Mesothelial cell of epicardium (in vitro differentiated cells): ENCODE data around the gene NME8. TPM values are rescaled to one million over a fixed set of nuclear protein-coding genes. Genes with fewer than 3 reads are reported as not detected.

ENCODE experiments used
- DNase-seq, 2 experiments: peaks; one replicate each; pipeline ENCODE4 v3.0.0; 2021; ENCODE audit warnings: low spot score in 2 of 2; ENCODE audit not compliant: unreplicated experiment in 2 of 2
- H3K27ac Mint-ChIP-seq: 2 replicates; pipeline ENCODE4 v1.8.0; 2021; ENCODE audit warnings: mixed read lengths
- H3K27me3 Mint-ChIP-seq: 2 replicates; pipeline ENCODE4 v1.8.0; 2021; ENCODE audit warnings: low read depth, mixed read lengths
- H3K36me3 Mint-ChIP-seq: 2 replicates; pipeline ENCODE4 v1.8.0; 2021; ENCODE audit warnings: mixed read lengths
- H3K4me1 Mint-ChIP-seq: 2 replicates; pipeline ENCODE4 v1.8.0; 2021; ENCODE audit warnings: mixed read lengths
- H3K4me3 Mint-ChIP-seq: 2 replicates; pipeline ENCODE4 v1.8.0; 2021; ENCODE audit warnings: mild to moderate bottlenecking, moderate library complexity, mixed read lengths
- H3K9me3 Mint-ChIP-seq: 2 replicates; pipeline ENCODE4 v1.8.0; 2021; ENCODE audit warnings: mixed read lengths
- CTCF ChIP-seq: fragments of 200-600 bp; sonication (generic); IDR thresholded peaks from one replicate; pipeline ENCODE4 v1.5.0; 2021; ENCODE audit warnings: antibody characterized with exemption; ENCODE audit not compliant: unreplicated experiment
- total RNA-seq: library from RNA; stranded (reverse); gene quantifications from 3 replicates; pipeline ENCODE4 v1.2.1, GENCODE V29; 2021

Gene NME8
- total RNA-seq, 1 donor from 2014 or later: 1.1 TPM

- H3K4me3 Mint-ChIP-seq: no peak overlapping the region
- no peaks in the 10 kb centered on the region for H3K27me3 Mint-ChIP-seq
- no peak overlapping the region for H3K27ac Mint-ChIP-seq
- no peak for DNase-seq
- peaks cover 2% of the 10 kb centered on the region for H3K36me3 Mint-ChIP-seq
- H3K4me1 Mint-ChIP-seq: no peaks in the 10 kb centered on the region
- no peak for TF ChIP-seq CTCF
- H3K9me3 Mint-ChIP-seq: peaks cover 19% of the 10 kb centered on the region
Measured at GRCh38 chr7:37817996-37818720, 30.2 kb upstream of the NME8 start.

- Mint-ChIP-seq H3K9me3 (peaks cover 19% of the 10 kb centered on the region), H3K27me3 (peaks cover 6% of the 10 kb centered on the region), H3K4me1 (no peaks in the 10 kb centered on the region), H3K4me3 (no peak overlapping the region), H3K36me3 (peaks cover 2% of the 10 kb centered on the region), H3K27ac (no peak overlapping the region)
- no peak for TF ChIP-seq CTCF
- no peak for DNase-seq
Measured at GRCh38 chr7:37820708-37821468, 27.5 kb upstream of the NME8 start.

GRCh38 chr7:37822946-37823345 lies 25.5 kb upstream of the NME8 start:
- Mint-ChIP-seq H3K4me1 (no peaks in the 10 kb centered on the region), H3K36me3 (peaks cover 2% of the 10 kb centered on the region), H3K27me3 (peaks cover 10% of the 10 kb centered on the region), H3K9me3 (peaks cover 19% of the 10 kb centered on the region), H3K4me3 (no peak overlapping the region), H3K27ac (no peak overlapping the region)
- no peak for TF ChIP-seq CTCF
- DNase-seq: no peak

GRCh38 chr7:37823557-37823956 lies 24.8 kb upstream of the NME8 start:
- Mint-ChIP-seq H3K4me1 (no peaks in the 10 kb centered on the region), H3K4me3 (no peak overlapping the region), H3K27me3 (peaks cover 10% of the 10 kb centered on the region), H3K36me3 (peaks cover 2% of the 10 kb centered on the region), H3K9me3 (peaks cover 19% of the 10 kb centered on the region), H3K27ac (no peak overlapping the region)
- no peak for TF ChIP-seq CTCF
- DNase-seq: no peak

- H3K4me1 Mint-ChIP-seq: no peaks in the 10 kb centered on the region
- TF ChIP-seq CTCF: no peak
- no peak overlapping the region for H3K27ac Mint-ChIP-seq
- H3K9me3 Mint-ChIP-seq: peaks cover 16% of the 10 kb centered on the region
- H3K4me3 Mint-ChIP-seq: no peak overlapping the region
- peaks cover 12% of the 10 kb centered on the region for H3K27me3 Mint-ChIP-seq
- peaks cover 2% of the 10 kb centered on the region for H3K36me3 Mint-ChIP-seq
- no peak for DNase-seq
Measured at GRCh38 chr7:37825038-37825437, 23.4 kb upstream of the NME8 start.
